Hepatocyte (in vitro differentiated cells): ENCODE results near the gene NTMT2. TPM values are rescaled to one million over a fixed set of nuclear protein-coding genes. Genes with fewer than 3 reads are reported as not detected.

Experiments used
- DNase-seq: peaks from one replicate; pipeline ENCODE4 v3.0.0-alpha.2; 2016; ENCODE audit warnings: low spot score
- H2AFZ ChIP-seq: fragments of 200-600 bp; sonication (generic); 2 replicates; pipeline ENCODE4 v1.6.0; 2016; ENCODE audit warnings: antibody characterized with exemption, mild to moderate bottlenecking
- H3K27ac ChIP-seq: fragments of 200-600 bp; sonication (generic); 2 replicates; pipeline ENCODE4 v1.5.1; 2016; ENCODE audit warnings: mild to moderate bottlenecking
- H3K27me3 ChIP-seq: fragments of 200-600 bp; sonication (generic); 2 replicates; pipeline ENCODE4 v1.6.1; 2016
- H3K36me3 ChIP-seq: fragments of 200-600 bp; sonication (generic); replicated peaks from 2 replicates; pipeline ENCODE4 v1.5.1; 2016; ENCODE audit warnings: low read depth; ENCODE audit not compliant: insufficient read depth
- H3K4me1 ChIP-seq: fragments of 200-600 bp; sonication (generic); 2 replicates; pipeline ENCODE4 v1.5.1; 2016; ENCODE audit warnings: mild to moderate bottlenecking, moderate library complexity; ENCODE audit not compliant: insufficient read depth
- H3K4me2 ChIP-seq: fragments of 200-600 bp; sonication (generic); 2 replicates; pipeline ENCODE4 v1.6.0; 2016
- H3K4me3 ChIP-seq: fragments of 200-600 bp; sonication (generic); 2 replicates; pipeline ENCODE4 v1.5.1; 2016; ENCODE audit warnings: mild to moderate bottlenecking
- H3K79me2 ChIP-seq: fragments of 200-600 bp; sonication (generic); 2 replicates; pipeline ENCODE4 v1.6.0; 2017; ENCODE audit warnings: mild to moderate bottlenecking
- H3K9me2 ChIP-seq: fragments of 200-600 bp; sonication (generic); replicated peaks from 2 replicates; pipeline ENCODE4 v1.6.0; 2017; ENCODE audit warnings: mild to moderate bottlenecking; ENCODE audit not compliant: insufficient read depth
- H3K9me3 ChIP-seq: fragments of 200-600 bp; sonication (generic); 2 replicates; pipeline ENCODE4 v1.5.1; 2016; ENCODE audit warnings: low read depth, mild to moderate bottlenecking
- H4K20me1 ChIP-seq: fragments of 200-600 bp; sonication (generic); 2 replicates; pipeline ENCODE4 v1.6.0; 2016; ENCODE audit warnings: mild to moderate bottlenecking; ENCODE audit not compliant: insufficient read depth, poor library complexity, severe bottlenecking
- EZH2 ChIP-seq: fragments of 200-600 bp; sonication (generic); IDR thresholded peaks from 2 replicates; pipeline ENCODE4 v1.6.1; 2016; ENCODE audit warnings: antibody characterized with exemption, mild to moderate bottlenecking, borderline replicate concordance
- EZH2phosphoT487 ChIP-seq: fragments of 200-600 bp; sonication (generic); IDR thresholded peaks from one replicate; pipeline ENCODE4 v1.6.1; 2018; ENCODE audit warnings: antibody characterized with exemption, mild to moderate bottlenecking, low read depth, moderate library complexity; ENCODE audit not compliant: unreplicated experiment, severe bottlenecking
- WGBS: methylation state at CpG from one replicate; pipeline ENCODE4 v1.1.6; 2016; ENCODE audit warnings: low lambda C conversion rate; ENCODE audit errors: missing lambda C conversion rate; 5-methylcytosine and 5-hydroxymethylcytosine counted together
- polyA plus RNA-seq: library from polyadenylated mRNA; unstranded; fragments of >200 nt; fragmentation: Nextera tagmentation; extraction: Ambion mirVana; gene quantifications from 2 replicates; pipeline ENCODE4 v1.2.1, GENCODE V29; 2016
- total RNA-seq: library from RNA; depleted of rRNA; stranded (reverse); fragments of >200 nt; gene quantifications from 2 replicates; pipeline ENCODE4 v1.2.3, GENCODE V29; 2014
- TF ChIP-seq, protein P1 (sequence below): fragments of 200-600 bp; sonication (generic); IDR thresholded peaks from 2 replicates; pipeline ENCODE4 v1.5.1; 2016; ENCODE audit warnings: antibody characterized with exemption, mild to moderate bottlenecking; ENCODE audit not compliant: poor library complexity

Gene NTMT2
- total and polyA plus RNA-seq, 2 experiments from 2014 or later = not detected

GRCh38 chr1:170174395-170174794, 28.6 kb downstream of the NTMT2 start:
- H3K4me3 ChIP-seq = no peak overlapping the region
- no peaks in the 10 kb centered on the region for H3K27me3 ChIP-seq
- 79% methylated on average over 6 of the region's 7 CpGs for WGBS
- no peaks in the 10 kb centered on the region for H3K9me2 ChIP-seq
- H3K9me3 ChIP-seq = no peaks in the 10 kb centered on the region
- H3K27ac ChIP-seq = no peak overlapping the region
- no peak for DNase-seq
- H4K20me1 ChIP-seq = no peaks in the 10 kb centered on the region
- no peak overlapping the region for H2AFZ ChIP-seq
- no peaks in the 10 kb centered on the region for H3K4me1 ChIP-seq
- no peaks in the 10 kb centered on the region for H3K36me3 ChIP-seq
- no peaks in the 10 kb centered on the region for H3K79me2 ChIP-seq
- TF ChIP-seq EZH2phosphoT487 (no peak), EZH2 (no peak)
- TF ChIP-seq, protein P1, sequence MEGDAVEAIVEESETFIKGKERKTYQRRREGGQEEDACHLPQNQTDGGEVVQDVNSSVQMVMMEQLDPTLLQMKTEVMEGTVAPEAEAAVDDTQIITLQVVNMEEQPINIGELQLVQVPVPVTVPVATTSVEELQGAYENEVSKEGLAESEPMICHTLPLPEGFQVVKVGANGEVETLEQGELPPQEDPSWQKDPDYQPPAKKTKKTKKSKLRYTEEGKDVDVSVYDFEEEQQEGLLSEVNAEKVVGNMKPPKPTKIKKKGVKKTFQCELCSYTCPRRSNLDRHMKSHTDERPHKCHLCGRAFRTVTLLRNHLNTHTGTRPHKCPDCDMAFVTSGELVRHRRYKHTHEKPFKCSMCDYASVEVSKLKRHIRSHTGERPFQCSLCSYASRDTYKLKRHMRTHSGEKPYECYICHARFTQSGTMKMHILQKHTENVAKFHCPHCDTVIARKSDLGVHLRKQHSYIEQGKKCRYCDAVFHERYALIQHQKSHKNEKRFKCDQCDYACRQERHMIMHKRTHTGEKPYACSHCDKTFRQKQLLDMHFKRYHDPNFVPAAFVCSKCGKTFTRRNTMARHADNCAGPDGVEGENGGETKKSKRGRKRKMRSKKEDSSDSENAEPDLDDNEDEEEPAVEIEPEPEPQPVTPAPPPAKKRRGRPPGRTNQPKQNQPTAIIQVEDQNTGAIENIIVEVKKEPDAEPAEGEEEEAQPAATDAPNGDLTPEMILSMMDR = no peak
- no peak overlapping the region for H3K4me2 ChIP-seq

- TF ChIP-seq, protein P1 = no peak
- TF ChIP-seq EZH2 (no peak), EZH2phosphoT487 (no peak)
- H3K4me1 ChIP-seq = no peaks in the 10 kb centered on the region
- 64% methylated on average over 5 of the region's 5 CpGs for WGBS
- no peak overlapping the region for H3K4me3 ChIP-seq
- no peaks in the 10 kb centered on the region for H3K79me2 ChIP-seq
- H3K27me3 ChIP-seq = no peaks in the 10 kb centered on the region
- DNase-seq = no peak
- H3K4me2 ChIP-seq = no peak overlapping the region
- no peaks in the 10 kb centered on the region for H3K9me3 ChIP-seq
- no peak overlapping the region for H3K27ac ChIP-seq
- no peaks in the 10 kb centered on the region for H3K9me2 ChIP-seq
- no peaks in the 10 kb centered on the region for H3K36me3 ChIP-seq
- H2AFZ ChIP-seq = no peak overlapping the region
- no peaks in the 10 kb centered on the region for H4K20me1 ChIP-seq
These were observed 29.3 kb downstream of the NTMT2 start for GRCh38 chr1:170175041-170175440.

GRCh38 chr1:170175484-170175883, 29.7 kb downstream of the NTMT2 start:
- no peak for DNase-seq
- no peak overlapping the region for H3K4me2 ChIP-seq
- no peak overlapping the region for H3K27ac ChIP-seq
- H3K36me3 ChIP-seq = no peaks in the 10 kb centered on the region
- no peak overlapping the region for H2AFZ ChIP-seq
- TF ChIP-seq EZH2 (no peak), EZH2phosphoT487 (no peak)
- TF ChIP-seq, protein P1 = no peak
- H3K9me2 ChIP-seq = no peaks in the 10 kb centered on the region
- H3K79me2 ChIP-seq = no peaks in the 10 kb centered on the region
- H3K4me1 ChIP-seq = no peaks in the 10 kb centered on the region
- 43% methylated on average over 1 of the region's 1 CpG for WGBS
- H3K4me3 ChIP-seq = no peak overlapping the region
- no peaks in the 10 kb centered on the region for H4K20me1 ChIP-seq
- no peaks in the 10 kb centered on the region for H3K27me3 ChIP-seq
- no peaks in the 10 kb centered on the region for H3K9me3 ChIP-seq

DNA sequence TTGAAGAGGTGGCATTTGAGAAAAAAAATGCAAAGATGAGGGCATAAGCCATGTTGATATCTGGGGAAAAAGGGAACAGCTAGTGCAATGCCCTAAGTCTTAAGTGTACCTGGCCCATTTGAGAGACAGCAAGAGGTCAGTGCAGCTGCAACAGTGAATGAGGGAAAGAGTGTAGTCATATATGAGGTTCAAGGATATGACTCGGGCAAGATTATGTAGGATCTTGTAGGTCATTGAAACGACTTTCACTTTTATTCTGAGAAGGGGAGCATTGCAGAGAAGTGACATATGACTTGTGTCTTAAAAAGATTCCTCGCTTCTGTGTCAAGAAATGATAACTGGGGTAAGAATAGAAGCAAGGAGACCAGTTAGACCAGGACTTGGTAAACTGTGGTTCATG, 31.0 kb downstream of the NTMT2 start:
- no peak for DNase-seq
- Histone ChIP-seq H3K4me2 (no peak overlapping the region), H3K9me2 (no peaks in the 10 kb centered on the region), H3K4me1 (no peaks in the 10 kb centered on the region), H4K20me1 (no peaks in the 10 kb centered on the region), H3K27me3 (no peaks in the 10 kb centered on the region), H3K36me3 (no peaks in the 10 kb centered on the region), H2AFZ (no peak overlapping the region), H3K9me3 (no peaks in the 10 kb centered on the region), H3K4me3 (no peak overlapping the region), H3K27ac (no peak overlapping the region), H3K79me2 (no peaks in the 10 kb centered on the region)
- WGBS = 84% methylated on average over 3 of the region's 3 CpGs
- no peak for TF ChIP-seq EZH2phosphoT487
- no peak for TF ChIP-seq EZH2
